ENCODE results near the gene ARMC8.
A peak's percentile ranks its signal among the peaks of the same experiment; 100 is the strongest.
"Not testable (repeated sequence)": the region's sequence is repeated elsewhere in the genome, so short reads cannot be mapped to it uniquely, and the experiment has no call there.

The ARMC8 gene, protein sequence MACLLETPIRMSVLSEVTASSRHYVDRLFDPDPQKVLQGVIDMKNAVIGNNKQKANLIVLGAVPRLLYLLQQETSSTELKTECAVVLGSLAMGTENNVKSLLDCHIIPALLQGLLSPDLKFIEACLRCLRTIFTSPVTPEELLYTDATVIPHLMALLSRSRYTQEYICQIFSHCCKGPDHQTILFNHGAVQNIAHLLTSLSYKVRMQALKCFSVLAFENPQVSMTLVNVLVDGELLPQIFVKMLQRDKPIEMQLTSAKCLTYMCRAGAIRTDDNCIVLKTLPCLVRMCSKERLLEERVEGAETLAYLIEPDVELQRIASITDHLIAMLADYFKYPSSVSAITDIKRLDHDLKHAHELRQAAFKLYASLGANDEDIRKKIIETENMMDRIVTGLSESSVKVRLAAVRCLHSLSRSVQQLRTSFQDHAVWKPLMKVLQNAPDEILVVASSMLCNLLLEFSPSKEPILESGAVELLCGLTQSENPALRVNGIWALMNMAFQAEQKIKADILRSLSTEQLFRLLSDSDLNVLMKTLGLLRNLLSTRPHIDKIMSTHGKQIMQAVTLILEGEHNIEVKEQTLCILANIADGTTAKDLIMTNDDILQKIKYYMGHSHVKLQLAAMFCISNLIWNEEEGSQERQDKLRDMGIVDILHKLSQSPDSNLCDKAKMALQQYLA

GRCh38 chr3:138187296-138188012 is at the start of gene ARMC8:
ARMC8 (plus strand) TSS chr3:138187301; CDS start chr3:138187555, 254 bp downstream.
- DNase-seq: no peak

DNA sequence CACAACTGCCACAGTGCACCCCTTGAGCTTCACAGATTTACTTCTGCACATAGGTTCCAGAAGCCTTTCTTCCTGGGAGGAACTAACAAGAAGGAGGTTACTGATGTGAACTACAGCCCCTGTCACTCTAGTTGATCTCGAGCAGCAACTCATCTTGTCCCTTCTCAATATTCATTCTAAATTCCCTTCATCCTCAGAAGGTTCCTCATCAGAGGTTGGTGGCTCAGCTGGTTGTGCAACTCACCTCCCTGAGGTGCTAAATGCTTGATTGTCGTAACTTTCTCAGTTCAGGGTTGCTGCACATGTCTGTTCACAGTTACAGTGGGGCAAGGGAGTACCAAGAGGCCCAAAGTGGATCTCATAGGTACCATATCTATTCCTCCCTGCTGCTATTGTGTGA is 49.2 kb upstream of the ARMC8 start:
- DNase-seq: no peak

- DNase-seq: no peak
These were observed 47.4 kb upstream of the ARMC8 start for GRCh38 chr3:138139691-138140090.

DNA sequence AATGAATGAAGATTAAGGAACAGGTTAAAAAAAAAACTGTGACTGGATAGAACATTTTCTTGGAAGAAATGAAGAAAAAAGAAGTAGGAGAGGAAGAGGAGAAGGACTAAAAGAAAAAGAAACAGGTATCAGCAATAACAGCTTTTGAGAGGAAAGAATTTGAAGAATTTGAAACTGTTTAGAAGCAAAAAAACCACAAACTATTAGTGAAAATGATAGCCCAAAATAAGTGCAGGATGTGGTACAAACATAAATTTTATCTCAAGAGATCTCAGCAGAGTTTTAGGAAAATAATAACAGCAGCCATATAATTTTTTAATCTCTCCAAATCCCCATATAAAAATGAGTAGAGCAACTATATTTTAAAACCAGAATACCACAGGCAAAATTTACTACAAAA is 46.2 kb upstream of the ARMC8 start:
- DNase-seq: no peak

DNA sequence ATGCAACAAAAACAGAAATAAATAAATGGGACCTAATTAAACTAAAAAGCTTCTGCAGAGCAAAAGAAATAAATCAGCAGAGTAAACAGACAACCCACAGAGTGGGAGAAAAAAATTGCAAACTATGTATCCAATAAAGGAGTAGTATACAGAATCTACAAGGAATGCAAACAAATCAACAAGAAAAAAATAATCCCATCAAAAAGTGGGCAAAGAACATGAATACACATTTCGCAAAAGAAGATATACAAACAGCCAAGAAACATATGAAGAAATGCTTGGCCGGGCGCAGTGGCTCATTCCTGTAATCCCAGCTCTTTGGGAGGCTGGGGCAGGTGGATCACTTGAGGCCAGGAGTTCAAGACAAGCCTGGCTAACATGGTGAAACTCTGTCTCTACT is 44.9 kb upstream of the ARMC8 start:
- not testable (repeated sequence) for DNase-seq

DNA sequence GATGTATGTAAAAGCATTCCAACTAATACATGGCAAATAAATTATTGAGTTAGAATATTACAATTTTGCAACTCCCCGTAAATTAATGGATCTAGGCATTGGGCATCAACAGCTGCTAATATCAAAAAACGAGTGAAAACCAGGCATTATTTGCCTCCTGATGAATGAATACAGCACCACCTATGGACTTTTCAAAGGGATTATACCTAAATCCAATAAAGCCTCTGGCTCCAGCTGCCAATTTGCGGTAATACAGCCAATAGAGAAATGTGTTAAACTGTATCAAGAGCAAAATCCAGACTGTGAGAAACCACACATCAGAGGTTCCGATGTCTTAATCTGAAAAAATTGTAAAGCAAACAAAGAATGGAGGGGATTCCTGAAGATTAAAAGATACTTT is 38.6 kb upstream of the ARMC8 start:
- DNase-seq: no peak

DNA sequence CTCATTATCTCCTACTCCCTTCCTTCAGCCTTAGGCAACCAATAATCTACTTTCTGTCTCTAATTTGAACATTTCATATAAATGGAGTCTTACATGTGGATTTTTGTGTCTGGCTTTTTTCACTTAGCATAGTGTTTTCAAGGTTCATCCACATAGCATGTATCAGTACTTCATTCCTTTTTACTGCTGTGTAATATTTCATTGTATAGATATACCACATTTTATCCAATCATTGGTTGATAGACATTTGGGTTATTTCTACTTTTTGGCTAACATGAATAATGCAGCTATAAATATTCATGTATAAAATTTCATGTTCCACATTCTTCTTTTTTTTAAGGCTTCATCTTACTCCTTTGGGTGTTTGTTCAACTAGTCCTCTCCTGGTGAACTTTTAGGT is 32.6 kb upstream of the ARMC8 start:
- DNase-seq: no peak

DNA sequence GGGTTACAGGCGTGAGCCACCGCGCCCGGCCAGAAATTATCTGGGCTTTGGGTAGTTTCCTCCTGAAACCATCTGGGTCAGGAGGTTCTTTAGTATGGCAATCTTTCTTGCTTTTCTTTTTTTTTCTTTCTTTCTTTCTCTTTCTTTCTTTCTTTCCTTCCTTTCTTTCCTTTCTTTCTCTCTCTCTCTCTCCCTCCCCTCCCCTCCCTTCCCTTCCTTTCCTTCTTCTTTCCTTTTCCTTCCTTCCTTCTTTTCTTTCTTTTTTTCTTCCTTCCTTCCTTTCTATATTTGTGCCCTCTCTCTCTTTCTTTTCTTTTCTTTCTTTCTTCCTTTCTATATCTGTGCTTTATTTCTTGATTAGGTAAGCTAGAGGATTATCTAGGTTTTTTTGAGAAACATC is 29.4 kb upstream of the ARMC8 start:
- no peak for DNase-seq

GRCh38 chr3:138165061-138165460 is 22.0 kb upstream of the ARMC8 start:
- no peak for DNase-seq

DNA sequence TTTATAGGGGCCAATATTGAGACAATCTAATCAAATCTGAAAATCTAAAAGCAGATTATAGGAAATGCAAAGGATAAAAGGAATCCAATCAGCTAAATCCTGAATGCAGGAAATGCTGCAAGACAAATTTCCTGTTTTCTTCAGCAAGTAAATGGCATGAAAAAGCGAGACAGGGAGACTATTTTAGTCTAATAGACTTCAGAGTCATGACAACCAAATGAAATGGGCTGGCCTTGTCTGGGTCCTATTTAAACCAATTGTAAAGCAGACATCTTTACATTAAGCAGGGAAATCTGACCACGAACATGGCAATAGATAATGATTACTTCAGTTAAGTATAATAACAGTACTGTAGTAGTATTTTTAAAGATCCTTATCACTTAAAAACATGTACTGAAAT is 14.5 kb upstream of the ARMC8 start:
- DNase-seq: no peak

GRCh38 chr3:138173769-138174420 is 13.2 kb upstream of the ARMC8 start:
- no peak for DNase-seq

DNA sequence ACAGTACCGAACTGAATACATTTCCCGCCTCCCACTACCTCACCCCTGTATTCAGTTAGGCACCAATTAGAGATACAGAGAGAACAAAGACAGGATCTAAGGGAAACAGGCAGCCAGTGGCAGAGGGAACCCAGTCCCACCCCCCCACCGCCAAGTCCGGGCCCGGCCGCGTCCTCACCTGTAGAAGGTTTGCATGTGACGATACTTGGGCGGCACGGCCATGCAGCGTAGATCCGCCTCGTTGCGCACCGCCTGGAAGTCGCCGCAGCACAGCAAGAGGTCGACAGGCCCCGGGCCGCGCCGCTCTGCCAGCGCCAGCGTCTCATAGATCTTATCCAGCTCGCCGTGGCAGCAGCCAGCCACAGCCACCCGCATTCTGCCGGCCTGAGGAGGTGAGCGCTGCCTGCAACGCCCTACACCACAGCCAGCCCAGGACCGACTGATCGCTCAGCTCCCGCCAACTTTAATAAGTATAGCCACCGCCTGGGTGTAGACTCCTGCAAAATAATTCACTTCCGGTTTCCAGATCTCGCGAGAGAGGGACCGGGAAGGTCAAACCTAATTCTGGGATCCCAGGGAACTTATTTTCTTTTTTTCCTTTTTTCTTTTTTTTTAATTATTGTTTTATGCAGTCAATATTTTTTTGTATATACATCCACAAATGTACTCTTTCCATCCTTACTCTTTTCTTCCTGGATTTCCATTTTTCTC is 12.5 kb upstream of the ARMC8 start, which contains the start of gene DBR1:
Gene DBR1 (minus strand): TSS at position 501 of the 711 bp plus-strand sequence. CDS start 126 bp downstream, at position 375.
- peak in 1 of 2 experiments; percentile 64 for DNase-seq

DNA sequence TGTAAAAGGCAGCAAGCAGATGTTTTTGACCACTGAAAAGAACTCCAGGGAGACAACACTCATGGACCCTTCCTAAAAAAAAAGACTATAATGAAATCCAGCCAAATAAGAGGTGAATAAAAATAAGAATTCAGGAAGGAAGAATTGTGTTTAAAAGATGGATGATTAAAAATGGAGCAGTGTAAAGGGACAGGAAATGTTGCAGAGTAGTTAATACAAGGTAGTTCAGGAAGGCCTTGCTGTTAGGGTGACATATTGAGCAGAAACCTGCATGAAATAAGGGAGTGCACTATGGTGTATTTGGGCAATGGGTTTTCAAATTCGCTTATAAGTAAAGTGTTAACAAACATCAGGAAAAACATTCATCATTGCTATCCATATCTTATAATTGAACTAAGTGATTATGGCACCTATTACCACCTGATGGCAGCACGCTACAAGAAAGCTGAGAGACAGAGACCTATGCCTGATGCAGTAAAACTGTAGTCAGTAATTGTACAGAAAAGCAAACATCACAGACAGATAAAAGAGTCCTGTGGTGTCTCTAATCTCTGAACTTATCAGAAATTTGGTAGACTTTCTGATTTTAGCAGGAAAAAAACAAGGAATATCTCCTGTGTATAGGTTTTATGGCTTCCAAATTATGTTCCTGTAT is 6.6 kb upstream of the ARMC8 start:
- peak in 1 of 2 experiments; percentile 46 for DNase-seq

DNA sequence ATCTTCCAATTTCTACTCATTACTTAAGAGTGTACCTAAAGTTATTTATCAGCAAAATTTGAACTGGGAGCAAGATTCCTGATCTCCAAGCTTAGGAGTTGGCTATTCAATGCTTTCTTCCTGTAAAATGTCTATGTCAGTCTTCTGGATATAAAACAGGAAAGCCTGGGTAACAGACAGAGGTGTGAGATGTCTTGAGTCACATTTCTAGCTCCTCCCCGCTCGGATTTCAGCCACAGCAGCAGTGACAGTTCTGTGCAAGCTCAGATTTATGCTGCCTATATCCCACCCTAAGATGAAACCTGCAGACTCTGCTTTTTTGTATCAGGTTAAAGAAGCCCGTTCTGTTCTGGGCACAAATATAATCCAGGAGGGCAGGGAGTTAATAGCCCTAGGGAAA is 2.1 kb upstream of the ARMC8 start:
- DNase-seq: no peak

GRCh38 chr3:138186221-138186620 is 880 bp upstream of the ARMC8 start:
- no peak for DNase-seq

GRCh38 chr3:138186803-138187295 is 252 bp upstream of the ARMC8 start:
- DNase-seq: peak in 1 of 2 experiments; percentile 67

- DNase-seq: no peak
These were observed 1.1 kb downstream of the ARMC8 start for GRCh38 chr3:138188013-138188730.

- peak; percentile 51 to 95 for DNase-seq
These were observed 8.4 kb downstream of the ARMC8 start for GRCh38 chr3:138195481-138195880.

- no peak for DNase-seq
These were observed 8.9 kb downstream of the ARMC8 start for GRCh38 chr3:138196023-138196422.

DNA sequence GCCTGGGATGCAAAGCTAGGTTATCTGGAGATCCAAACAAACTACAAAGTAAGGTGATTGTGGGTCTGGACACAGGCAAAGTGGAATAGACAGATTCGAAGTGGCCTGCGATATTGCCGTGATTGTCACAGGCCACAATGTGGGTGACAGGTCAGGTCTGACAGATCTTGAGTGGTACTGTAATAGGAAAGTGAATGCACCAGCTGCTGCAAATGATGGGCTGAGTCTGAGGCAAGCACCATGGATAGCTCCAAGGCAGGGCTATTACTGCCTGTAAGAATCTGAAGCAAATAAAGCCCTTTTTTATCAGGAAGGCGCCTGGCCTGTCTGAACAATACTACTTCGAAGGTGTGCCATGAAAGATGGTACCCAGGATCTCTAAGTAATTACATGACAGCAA is 10.0 kb downstream of the ARMC8 start:
- DNase-seq: no peak

DNA sequence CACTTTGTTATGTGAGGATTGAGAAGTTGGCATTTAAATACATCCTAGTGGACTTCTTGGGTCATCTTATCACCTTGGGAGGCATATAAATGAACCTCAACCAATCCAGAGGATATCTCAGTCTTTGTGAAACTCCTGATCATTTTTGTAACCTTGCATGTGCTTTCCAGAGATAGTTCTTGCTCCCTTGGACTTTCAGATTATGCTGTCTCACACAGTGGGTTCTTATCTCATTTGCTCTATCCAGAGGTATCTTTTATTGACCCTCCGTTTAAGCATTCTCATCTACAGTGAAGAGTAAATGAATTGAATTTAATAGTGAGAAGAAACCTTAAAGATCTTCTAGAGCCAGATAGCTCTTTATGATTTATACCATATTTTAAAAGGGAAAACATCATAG is 10.4 kb downstream of the ARMC8 start:
- no peak for DNase-seq

Measured in cerebellar nuclear complex (tissue), 1 donor.